ENCODE results near the gene ZMIZ1.

DNA sequence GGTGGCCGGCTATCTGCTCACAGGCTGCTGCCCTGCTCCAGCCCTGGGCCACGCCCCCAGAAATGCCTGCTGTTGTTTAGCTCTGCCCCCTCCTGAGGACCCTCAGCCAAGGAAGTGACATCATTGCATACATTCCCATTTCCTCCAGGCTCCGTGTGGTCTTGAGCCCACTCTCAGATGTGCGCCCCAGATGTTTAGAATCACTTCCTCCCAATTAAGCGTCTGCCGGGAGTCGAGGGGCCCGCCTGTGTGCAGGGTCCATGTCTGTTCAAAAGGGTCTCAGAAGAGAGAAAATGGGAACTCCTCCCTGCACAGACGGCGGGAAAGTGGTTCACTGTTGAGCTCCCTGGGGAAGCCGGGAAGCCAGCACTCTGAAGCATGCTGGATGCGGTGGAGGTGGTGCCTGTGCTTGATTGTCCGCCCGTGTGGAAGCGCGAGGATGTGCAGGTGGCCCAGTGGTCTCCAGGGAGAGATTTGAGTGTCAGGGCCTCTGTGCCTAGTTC is 161.6 kb downstream of the ZMIZ1 start:
- TF ChIP-seq, protein P1, sequence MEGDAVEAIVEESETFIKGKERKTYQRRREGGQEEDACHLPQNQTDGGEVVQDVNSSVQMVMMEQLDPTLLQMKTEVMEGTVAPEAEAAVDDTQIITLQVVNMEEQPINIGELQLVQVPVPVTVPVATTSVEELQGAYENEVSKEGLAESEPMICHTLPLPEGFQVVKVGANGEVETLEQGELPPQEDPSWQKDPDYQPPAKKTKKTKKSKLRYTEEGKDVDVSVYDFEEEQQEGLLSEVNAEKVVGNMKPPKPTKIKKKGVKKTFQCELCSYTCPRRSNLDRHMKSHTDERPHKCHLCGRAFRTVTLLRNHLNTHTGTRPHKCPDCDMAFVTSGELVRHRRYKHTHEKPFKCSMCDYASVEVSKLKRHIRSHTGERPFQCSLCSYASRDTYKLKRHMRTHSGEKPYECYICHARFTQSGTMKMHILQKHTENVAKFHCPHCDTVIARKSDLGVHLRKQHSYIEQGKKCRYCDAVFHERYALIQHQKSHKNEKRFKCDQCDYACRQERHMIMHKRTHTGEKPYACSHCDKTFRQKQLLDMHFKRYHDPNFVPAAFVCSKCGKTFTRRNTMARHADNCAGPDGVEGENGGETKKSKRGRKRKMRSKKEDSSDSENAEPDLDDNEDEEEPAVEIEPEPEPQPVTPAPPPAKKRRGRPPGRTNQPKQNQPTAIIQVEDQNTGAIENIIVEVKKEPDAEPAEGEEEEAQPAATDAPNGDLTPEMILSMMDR (conservative IDR thresholded peaks at IDR 0.05; ENCODE audit: low read depth, low read length): no peak
- TF ChIP-seq EZH2 (IDR thresholded peaks at IDR 0.05; ENCODE audit: borderline replicate concordance, low read depth, low read length, poor library complexity, severe bottlenecking): no peak
